ENCODE measurements around the gene PCCB. TPM values are rescaled to one million over a fixed set of nuclear protein-coding genes. Genes with fewer than 3 reads are reported as not detected.

Gene PCCB
- total RNA-seq, 3 donors from 2014 or later: 35.8 to 54.8 (median 49.9) TPM

DNA sequence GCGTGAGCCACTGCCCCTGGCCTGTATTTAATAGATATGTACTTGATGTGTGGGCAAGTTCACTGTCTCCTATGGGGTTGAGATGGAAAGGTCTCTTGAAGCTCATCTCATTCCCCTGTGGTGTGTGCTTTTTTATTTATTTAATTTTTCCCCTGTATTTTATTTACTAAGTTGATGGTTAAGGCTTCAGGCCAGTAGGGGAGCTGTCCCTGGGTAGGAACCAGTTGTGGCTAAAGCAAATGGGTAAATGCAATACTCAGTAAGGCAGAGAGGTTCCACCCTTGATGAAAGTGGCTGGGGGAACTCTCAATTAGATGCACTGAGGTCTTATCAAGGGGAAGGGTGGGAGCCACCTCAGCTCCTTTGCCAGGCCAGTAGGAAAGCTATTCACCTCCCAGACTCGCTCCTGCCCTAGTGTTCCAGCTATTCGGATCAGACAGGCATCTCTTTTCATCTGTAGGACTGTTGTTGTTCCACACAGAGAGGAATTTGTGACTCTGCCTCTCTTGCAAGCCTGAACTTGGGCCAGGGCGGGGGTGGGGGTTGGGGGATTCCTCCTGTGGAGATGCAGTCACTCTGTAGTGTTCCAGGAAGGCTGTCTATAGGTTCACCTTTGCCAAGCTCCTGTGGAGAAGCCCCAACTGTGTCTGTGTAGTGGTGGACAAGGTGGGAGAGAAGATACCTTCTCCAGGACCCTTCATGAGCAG, 26.1 kb downstream of the PCCB start:
- Histone ChIP-seq H3K4me3 (no peak overlapping the region), H3K4me1 (ENCODE audit: low read depth) (no peaks in the 10 kb centered on the region), H3K36me3 (ENCODE audit: low read depth) (no peaks in the 10 kb centered on the region), H3K9me3 (peaks cover 21% of the 10 kb centered on the region)
- TF ChIP-seq, protein P1, sequence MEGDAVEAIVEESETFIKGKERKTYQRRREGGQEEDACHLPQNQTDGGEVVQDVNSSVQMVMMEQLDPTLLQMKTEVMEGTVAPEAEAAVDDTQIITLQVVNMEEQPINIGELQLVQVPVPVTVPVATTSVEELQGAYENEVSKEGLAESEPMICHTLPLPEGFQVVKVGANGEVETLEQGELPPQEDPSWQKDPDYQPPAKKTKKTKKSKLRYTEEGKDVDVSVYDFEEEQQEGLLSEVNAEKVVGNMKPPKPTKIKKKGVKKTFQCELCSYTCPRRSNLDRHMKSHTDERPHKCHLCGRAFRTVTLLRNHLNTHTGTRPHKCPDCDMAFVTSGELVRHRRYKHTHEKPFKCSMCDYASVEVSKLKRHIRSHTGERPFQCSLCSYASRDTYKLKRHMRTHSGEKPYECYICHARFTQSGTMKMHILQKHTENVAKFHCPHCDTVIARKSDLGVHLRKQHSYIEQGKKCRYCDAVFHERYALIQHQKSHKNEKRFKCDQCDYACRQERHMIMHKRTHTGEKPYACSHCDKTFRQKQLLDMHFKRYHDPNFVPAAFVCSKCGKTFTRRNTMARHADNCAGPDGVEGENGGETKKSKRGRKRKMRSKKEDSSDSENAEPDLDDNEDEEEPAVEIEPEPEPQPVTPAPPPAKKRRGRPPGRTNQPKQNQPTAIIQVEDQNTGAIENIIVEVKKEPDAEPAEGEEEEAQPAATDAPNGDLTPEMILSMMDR (IDR thresholded peaks at IDR 0.05): no peak
- intact Hi-C loops (cut with DNase I, micrococcal nuclease): no loop called here
- no peak for DNase-seq
- no peak for ATAC-seq

DNA sequence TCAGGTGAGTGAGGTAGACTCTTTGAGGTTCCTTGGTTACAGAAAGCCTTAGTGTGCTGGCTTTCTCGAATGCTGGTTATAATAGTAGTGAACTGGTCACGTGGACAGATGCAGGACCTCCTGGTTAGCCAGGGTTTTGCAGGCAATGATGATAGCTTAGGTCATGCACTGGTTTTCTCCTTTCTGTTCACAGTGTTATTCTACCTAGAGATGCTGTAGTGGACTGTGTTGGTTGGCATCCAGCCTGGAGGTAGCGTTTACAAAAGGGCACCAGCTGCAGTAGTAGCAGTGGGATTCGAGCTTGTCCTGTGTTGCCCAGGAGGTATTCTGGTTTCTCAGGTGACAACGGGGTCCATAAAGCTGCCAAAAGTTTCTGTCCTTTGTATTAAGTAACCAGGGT, 27.0 kb downstream of the PCCB start:
- Histone ChIP-seq H3K36me3 (ENCODE audit: low read depth) (no peaks in the 10 kb centered on the region), H3K4me3 (no peak overlapping the region), H3K4me1 (ENCODE audit: low read depth) (no peaks in the 10 kb centered on the region), H3K9me3 (peaks cover 21% of the 10 kb centered on the region)
- intact Hi-C loops (cut with DNase I, micrococcal nuclease): no loop called here
- TF ChIP-seq, protein P1 (IDR thresholded peaks at IDR 0.05): no peak
- ATAC-seq: no peak
- no peak for DNase-seq

DNA sequence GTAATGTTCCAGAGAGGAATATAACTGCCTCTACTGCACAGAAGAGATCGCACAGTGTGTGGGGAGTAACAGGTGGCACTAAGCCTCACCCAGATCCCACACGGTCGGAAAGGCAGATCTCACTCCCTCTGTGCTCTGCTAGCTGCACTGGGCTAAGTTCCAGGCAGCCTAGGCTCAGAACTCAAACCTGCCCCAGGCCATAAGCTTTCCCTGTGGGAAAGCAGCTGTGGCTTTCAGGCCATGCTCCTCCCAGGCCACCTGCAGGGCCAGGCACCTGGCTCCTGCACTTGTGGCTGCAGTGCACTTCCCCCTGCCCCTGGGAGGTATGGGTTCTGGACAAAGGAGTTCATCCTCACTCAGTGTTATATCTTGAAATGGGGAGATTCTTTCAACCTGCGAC, 27.5 kb downstream of the PCCB start:
- ATAC-seq: no peak
- no peaks in the 10 kb centered on the region for H3K36me3 ChIP-seq (ENCODE audit: low read depth)

DNA sequence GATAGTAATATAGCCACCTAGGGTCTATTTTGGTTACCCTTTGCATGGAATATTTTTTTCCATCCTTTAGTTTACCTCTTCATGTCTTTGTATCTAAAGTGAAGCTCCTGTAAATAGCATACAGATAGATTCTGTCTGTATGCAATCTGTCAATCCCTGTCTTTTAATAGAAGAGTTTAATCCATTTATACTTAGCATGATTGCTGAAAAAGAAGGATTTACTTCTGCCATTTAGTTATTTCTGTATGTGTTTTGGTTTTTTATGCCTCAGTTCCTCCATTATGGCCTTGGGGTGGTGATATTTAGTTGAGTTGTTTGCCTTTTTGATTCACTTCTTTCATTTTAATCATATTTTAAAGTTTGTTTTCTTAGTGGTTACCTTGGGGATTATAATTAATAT, 29.0 kb downstream of the PCCB start:
- H3K4me1 ChIP-seq (ENCODE audit: low read depth): no peaks in the 10 kb centered on the region
- DNase-seq (no peak), ATAC-seq (no peak)
- H3K9me3 ChIP-seq: peaks cover 21% of the 10 kb centered on the region
- no peak overlapping the region for H3K4me3 ChIP-seq
- TF ChIP-seq, protein P1 (IDR thresholded peaks at IDR 0.05): no peak
- no peaks in the 10 kb centered on the region for H3K36me3 ChIP-seq (ENCODE audit: low read depth)
- intact Hi-C loops (cut with DNase I, micrococcal nuclease): no loop called here

More for the DNA sequence above, 27.5 kb downstream of the PCCB start:
- TF ChIP-seq, protein P1 (IDR thresholded peaks at IDR 0.05): no peak
- peaks cover 21% of the 10 kb centered on the region for H3K9me3 ChIP-seq
- H3K4me1 ChIP-seq (ENCODE audit: low read depth): no peaks in the 10 kb centered on the region
- no peak for DNase-seq
- intact Hi-C loops (cut with DNase I, micrococcal nuclease): no loop called here
- H3K4me3 ChIP-seq: no peak overlapping the region

DNA sequence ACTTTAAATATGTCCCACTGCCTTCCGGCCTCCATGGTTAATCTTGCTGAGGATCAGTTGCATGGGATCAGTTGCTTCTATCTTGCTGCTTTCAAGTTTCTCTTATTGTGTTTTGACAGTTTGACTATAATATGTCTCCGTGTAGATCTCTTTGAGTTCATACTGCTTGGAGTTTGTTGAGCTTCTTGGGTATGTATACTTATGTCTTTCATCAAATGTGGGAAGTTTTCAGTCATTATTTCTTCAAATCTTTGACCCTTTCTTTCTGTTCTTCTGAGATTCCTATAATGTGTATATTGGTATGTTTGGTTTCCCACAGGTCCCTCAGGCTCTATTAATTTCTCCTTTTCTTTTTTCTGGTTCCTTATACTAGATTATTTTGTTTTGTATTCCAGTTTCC, 30.8 kb downstream of the PCCB start:
- DNase-seq (no peak), ATAC-seq (no peak)
- peaks cover 21% of the 10 kb centered on the region for H3K9me3 ChIP-seq
- H3K4me1 ChIP-seq (ENCODE audit: low read depth): no peaks in the 10 kb centered on the region
- no peak overlapping the region for H3K4me3 ChIP-seq
- no peaks in the 10 kb centered on the region for H3K36me3 ChIP-seq (ENCODE audit: low read depth)
- TF ChIP-seq, protein P1 (IDR thresholded peaks at IDR 0.05): no peak
- intact Hi-C loops (cut with DNase I, micrococcal nuclease): no loop called here
